Endothelial cell of umbilical vein (primary cell): ENCODE results near the gene SERPINF2. TPM values are rescaled to one million over a fixed set of nuclear protein-coding genes. Genes with fewer than 3 reads are reported as not detected.

ENCODE experiments used
- BruUV-seq: library from RNA; stranded (reverse); fragments of 400-500 nt; replicated peaks from 2 replicates; lab custom pipeline; 2021; lab: Mats Ljungman, UMichigan
- CTCF ChIA-PET: fragments of 300-600, 350-600 bp; sonication (Branson Sonifier 250); formaldehyde crosslinking; loops from one replicate; lab custom pipeline; 2021; ENCODE audit warnings: antibody characterized with exemption, inconsistent platforms; lab: Charles Lee
- POLR2A ChIA-PET: fragments of 300-600, 350-600 bp; sonication (Branson Sonifier 250); formaldehyde crosslinking; loops from one replicate; lab custom pipeline; 2021; ENCODE audit warnings: antibody characterized with exemption, inconsistent platforms; lab: Charles Lee
- DNase-seq: peaks from one replicate; pipeline ENCODE4 v3.0.0-alpha.2; 2011; ENCODE audit warnings: low read depth, low spot score
- FAIRE-seq: peaks from 2 replicates; lab custom pipeline; 2011; peaks lifted over from hg19 to GRCh38; lab: Jason Lieb, UNC
- H2AFZ ChIP-seq: 2 replicates; pipeline ENCODE4 v1.6.0; 2012; ENCODE audit warnings: low read depth, low read length, control low read depth, inconsistent platforms
- H3K27ac ChIP-seq: 2 replicates; pipeline ENCODE4 v1.5.1; 2011; ENCODE audit warnings: low read depth, mild to moderate bottlenecking, control low read depth, low read length, moderate library complexity; ENCODE audit not compliant: insufficient read depth
- H3K27me3 ChIP-seq, 2 experiments: 2 replicates each; pipeline versions ENCODE4 v1.6.0 to v1.6.1; 2011; ENCODE audit warnings: low read length in 2 of 2, mixed read lengths in 1 of 2; ENCODE audit not compliant: control insufficient read depth in 2 of 2, insufficient read depth in 2 of 2
- H3K36me3 ChIP-seq, 2 experiments: 2 replicates in 1 of 2; 3 replicates in 1 of 2; pipeline ENCODE4 v1.5.1; 2011; ENCODE audit warnings: low read length in 2 of 2, mild to moderate bottlenecking in 1 of 2, moderate library complexity in 1 of 2; ENCODE audit not compliant: control insufficient read depth in 2 of 2, insufficient read depth in 2 of 2; ENCODE audit errors: extremely low read depth in 1 of 2
- H3K4me1 ChIP-seq: 3 replicates; pipeline ENCODE4 v1.5.1; 2011; ENCODE audit warnings: mild to moderate bottlenecking, low read length; ENCODE audit not compliant: control insufficient read depth, insufficient read depth; ENCODE audit errors: extremely low read depth
- H3K4me2 ChIP-seq: 2 replicates; pipeline ENCODE4 v1.6.1; 2011; ENCODE audit warnings: low read length, control low read depth, mixed read lengths; ENCODE audit not compliant: insufficient read depth
- H3K4me3 ChIP-seq, 3 experiments: fragments of 200-600 bp in 1 of 3; sonication (generic), shearing (Covaris generic) in 1 of 3; replicated peaks in 1 of 3; 2 replicates each; pipeline ENCODE4 v1.5.1; 2011 to 2016; ENCODE audit warnings: control low read depth in 3 of 3, low read length in 3 of 3, mild to moderate bottlenecking in 2 of 3, inconsistent platforms in 1 of 3, low read depth in 1 of 3, moderate library complexity in 1 of 3; ENCODE audit not compliant: insufficient read depth in 1 of 3
- H3K79me2 ChIP-seq: 2 replicates; pipeline ENCODE4 v1.6.0; 2012; ENCODE audit warnings: low read length, inconsistent platforms; ENCODE audit not compliant: control insufficient read depth, insufficient read depth
- H3K9ac ChIP-seq: replicated peaks from 2 replicates; pipeline ENCODE3; 2011; ENCODE audit warnings: low read length, control low read depth; ENCODE audit not compliant: insufficient read depth; ENCODE audit errors: extremely low read depth
- H3K9me1 ChIP-seq: replicated peaks from 3 replicates; pipeline ENCODE4 v1.6.0; 2011; ENCODE audit warnings: mild to moderate bottlenecking, low read length; ENCODE audit not compliant: control insufficient read depth, insufficient read depth; ENCODE audit errors: extremely low read depth
- H3K9me3 ChIP-seq: replicated peaks from 2 replicates; pipeline ENCODE4 v1.5.1; 2012; ENCODE audit warnings: low read length, inconsistent platforms; ENCODE audit not compliant: control insufficient read depth, insufficient read depth
- H4K20me1 ChIP-seq: replicated peaks from 2 replicates; pipeline ENCODE3; 2011; ENCODE audit warnings: mild to moderate bottlenecking, low read length; ENCODE audit not compliant: control insufficient read depth, insufficient read depth; ENCODE audit errors: extremely low read depth
- CTCF ChIP-seq, 2 donors: IDR thresholded peaks; 1 replicate in 1 of 2; 2 replicates in 1 of 2; pipeline ENCODE4 v1.5.1; 2011; ENCODE audit warnings: low read length in 2 of 2, mild to moderate bottlenecking in 2 of 2, moderate library complexity in 2 of 2, control low read depth in 1 of 2, inconsistent platforms in 1 of 2, low read depth in 1 of 2; ENCODE audit not compliant: insufficient read depth in 1 of 2; ENCODE audit errors: extremely low read depth in 1 of 2
- EZH2 ChIP-seq: IDR thresholded peaks from 2 replicates; pipeline ENCODE4 v1.6.1; 2012; ENCODE audit warnings: borderline replicate concordance, low read depth, mild to moderate bottlenecking, moderate library complexity, low read length, inconsistent platforms; ENCODE audit not compliant: severe bottlenecking
- FOS ChIP-seq: IDR thresholded peaks from 2 replicates; pipeline ENCODE4 v1.6.1; 2011; ENCODE audit warnings: mild to moderate bottlenecking, low read length, moderate library complexity, borderline replicate concordance; ENCODE audit not compliant: insufficient read depth
- GATA2 ChIP-seq: IDR thresholded peaks from 2 replicates; pipeline ENCODE4 v1.7.0; 2011; ENCODE audit warnings: low read depth, mild to moderate bottlenecking, moderate library complexity, mixed read lengths, low read length; ENCODE audit not compliant: insufficient read length, insufficient read depth
- JUN ChIP-seq: IDR thresholded peaks from 2 replicates; pipeline ENCODE4 v1.6.1; 2011; ENCODE audit warnings: borderline replicate concordance, low read depth; ENCODE audit not compliant: insufficient read length, insufficient read depth
- MYC ChIP-seq: IDR thresholded peaks from one replicate; pipeline ENCODE4 v1.6.1; 2011; ENCODE audit warnings: mild to moderate bottlenecking, low read depth, low read length
- POLR2A ChIP-seq: IDR thresholded peaks from 2 replicates; pipeline ENCODE4 v1.6.1; 2012; ENCODE audit warnings: low read depth, mild to moderate bottlenecking, control low read depth, low read length
- POLR2AphosphoS5 ChIP-seq: IDR thresholded peaks from 2 replicates; pipeline ENCODE4 v1.6.1; 2012; ENCODE audit warnings: low read depth, mild to moderate bottlenecking, control low read depth, low read length, moderate library complexity; ENCODE audit not compliant: insufficient read depth
- dilution Hi-C: fragments of 300-500 bp; cut with MboI; formaldehyde crosslinking; loops from one replicate; pipeline ENCODE4 v1.15.0; 2019; ENCODE audit warnings: low sequenced_read_pairs; ENCODE audit not compliant: extremely low pct_ligation_motif_present
- intact Hi-C: fragments of 100-400 bp; cut with micrococcal nuclease; formaldehyde crosslinking; loops from one replicate; pipeline ENCODE4 v1.10.0; 2022
- polyA plus RNA-seq, 4 experiments: library from polyadenylated mRNA; depleted of rRNA in 3 of 4; stranded (reverse) in 3 of 4; unstranded in 1 of 4; fragments of >200 nt; gene quantifications; 2 replicates each; pipeline versions ENCODE4 v1.2.1 to v1.2.3, GENCODE V29; 2011 to 2012; ENCODE audit warnings: missing spikeins in 1 of 4
- total RNA-seq: library from RNA; stranded (reverse); gene quantifications from 2 replicates; pipeline ENCODE4 v1.2.3, GENCODE V29; 2021
- TF ChIP-seq, protein P1 (sequence below): IDR thresholded peaks from 2 replicates; pipeline ENCODE4 v1.6.1; 2011; ENCODE audit not compliant: insufficient read depth, insufficient read length

Gene SERPINF2
- total and polyA plus RNA-seq, 2 donors (not counting 3 experiments of a cell fraction or from before 2014, with no cell fraction given): 0.03 TPM; not detected in 1

GRCh38 chr17:1745513-1746020, 2.9 kb downstream of the SERPINF2 start:
- Histone ChIP-seq H3K27me3 (no peaks in the 10 kb centered on the region), H3K79me2 (no peaks in the 10 kb centered on the region), H3K27ac (no peak overlapping the region), H2AFZ (no peak overlapping the region), H3K4me2 (no peak overlapping the region), H3K36me3 (no peaks in the 10 kb centered on the region), H3K9me1 (no peaks in the 10 kb centered on the region), H3K9ac (no peak overlapping the region), H3K4me1 (no peaks in the 10 kb centered on the region), H4K20me1 (no peaks in the 10 kb centered on the region), H3K9me3 (no peaks in the 10 kb centered on the region), H3K4me3 (no peak overlapping the region)
- BruUV-seq: no TSS peak
- TF ChIP-seq, protein P1, sequence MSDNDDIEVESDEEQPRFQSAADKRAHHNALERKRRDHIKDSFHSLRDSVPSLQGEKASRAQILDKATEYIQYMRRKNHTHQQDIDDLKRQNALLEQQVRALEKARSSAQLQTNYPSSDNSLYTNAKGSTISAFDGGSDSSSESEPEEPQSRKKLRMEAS: no peak
- TF ChIP-seq JUN (no peak), EZH2 (no peak), POLR2AphosphoS5 (no peak), POLR2A (no peak), MYC (no peak), FOS (no peak), CTCF (IDR thresholded peaks at IDR 0.05; ENCODE audit: extremely low read depth in 1 of 2, insufficient read depth in 1 of 2, low read depth in 1 of 2, low read length in 2 of 2) (no peak), GATA2 (no peak)
- ChIA-PET POLR2A (no interaction called here), CTCF (interaction anchor here (1.0 kb wide), 1 partner anchor 34 kb away, joined by 4 read pairs; no protein-coding TSS in a partner anchor)
- dilution Hi-C loops: no loop called here
- FAIRE-seq (no peak), DNase-seq (no peak)
- intact Hi-C loops: no loop called here
